Left ventricle myocardium inferior (tissue), 1 donor: ENCODE data around the gene PACSIN1. TPM values are rescaled to one million over a fixed set of nuclear protein-coding genes. Genes with fewer than 3 reads are reported as not detected.

ENCODE experiments used
- DNase-seq: peaks from one replicate; pipeline ENCODE4 v3.0.0-alpha.2; 2020
- H3K27ac ChIP-seq: fragments of 200-600 bp; replicated peaks from 2 replicates; pipeline ENCODE4 v1.8.0; 2021
- H3K27me3 ChIP-seq: fragments of 200-600 bp; 2 replicates; pipeline ENCODE4 v1.8.0; 2021; ENCODE audit warnings: low read depth
- H3K36me3 ChIP-seq: fragments of 200-600 bp; 2 replicates; pipeline ENCODE4 v1.8.0; 2021
- H3K4me1 ChIP-seq: fragments of 200-600 bp; 2 replicates; pipeline ENCODE4 v1.8.0; 2021
- H3K4me3 ChIP-seq: fragments of 200-600 bp; 2 replicates; pipeline ENCODE4 v1.8.0; 2021; ENCODE audit warnings: mild to moderate bottlenecking, moderate library complexity
- H3K9me3 ChIP-seq: fragments of 200-600 bp; replicated peaks from 2 replicates; pipeline ENCODE4 v1.8.0; 2021
- intact Hi-C: fragments of 100-400 bp; cut with micrococcal nuclease; formaldehyde crosslinking; loops from one replicate; pipeline ENCODE4 v1.11.0; 2022
- total RNA-seq: library from RNA; stranded (reverse); fragmentation: NEBNext Ultra II Directional; extraction: Animal tissue kit (Norgen Biotek cat#: 25700); gene quantifications from one replicate; pipeline ENCODE4 v1.2.1, GENCODE V29; 2021
- TF ChIP-seq, protein P1 (sequence below): fragments of 200-600 bp; IDR thresholded peaks from 2 replicates; pipeline ENCODE4 v1.8.0; 2021; ENCODE audit warnings: antibody characterized with exemption, mild to moderate bottlenecking, borderline replicate concordance
- donor health status: DM: no; HTN: yes; CAD: no; lungs with severe emphysema.

Gene PACSIN1
- total RNA-seq, 1 donor from 2014 or later, result 15.2 TPM

DNA sequence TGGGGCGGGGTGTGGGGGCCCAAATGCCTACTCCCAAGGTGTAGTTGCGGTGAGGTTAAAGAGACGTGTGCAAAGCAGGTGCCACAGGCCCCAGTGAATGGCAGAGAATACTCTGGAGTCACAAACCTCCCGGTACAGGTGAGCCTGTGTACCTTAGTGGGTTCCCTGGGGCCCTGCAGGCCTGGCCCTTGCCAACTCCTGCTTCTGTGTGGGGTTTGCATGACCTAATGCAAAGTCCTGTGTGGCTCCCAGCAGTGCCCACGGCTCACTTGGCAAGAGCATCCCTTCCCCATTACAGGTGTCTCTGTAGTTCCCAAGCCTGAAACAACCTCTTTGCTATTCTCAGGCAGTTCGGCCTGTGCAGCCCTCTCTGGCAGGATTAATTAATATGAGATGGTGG is 72.7 kb downstream of the PACSIN1 start:
- Histone ChIP-seq H3K27ac (no peak overlapping the region), H3K4me1 (no peaks in the 10 kb centered on the region), H3K36me3 (no peaks in the 10 kb centered on the region), H3K9me3 (no peaks in the 10 kb centered on the region), H3K4me3 (no peak overlapping the region), H3K27me3 (no peaks in the 10 kb centered on the region)
- DNase-seq, result no peak
- TF ChIP-seq, protein P1, sequence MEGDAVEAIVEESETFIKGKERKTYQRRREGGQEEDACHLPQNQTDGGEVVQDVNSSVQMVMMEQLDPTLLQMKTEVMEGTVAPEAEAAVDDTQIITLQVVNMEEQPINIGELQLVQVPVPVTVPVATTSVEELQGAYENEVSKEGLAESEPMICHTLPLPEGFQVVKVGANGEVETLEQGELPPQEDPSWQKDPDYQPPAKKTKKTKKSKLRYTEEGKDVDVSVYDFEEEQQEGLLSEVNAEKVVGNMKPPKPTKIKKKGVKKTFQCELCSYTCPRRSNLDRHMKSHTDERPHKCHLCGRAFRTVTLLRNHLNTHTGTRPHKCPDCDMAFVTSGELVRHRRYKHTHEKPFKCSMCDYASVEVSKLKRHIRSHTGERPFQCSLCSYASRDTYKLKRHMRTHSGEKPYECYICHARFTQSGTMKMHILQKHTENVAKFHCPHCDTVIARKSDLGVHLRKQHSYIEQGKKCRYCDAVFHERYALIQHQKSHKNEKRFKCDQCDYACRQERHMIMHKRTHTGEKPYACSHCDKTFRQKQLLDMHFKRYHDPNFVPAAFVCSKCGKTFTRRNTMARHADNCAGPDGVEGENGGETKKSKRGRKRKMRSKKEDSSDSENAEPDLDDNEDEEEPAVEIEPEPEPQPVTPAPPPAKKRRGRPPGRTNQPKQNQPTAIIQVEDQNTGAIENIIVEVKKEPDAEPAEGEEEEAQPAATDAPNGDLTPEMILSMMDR, result no peak
- intact Hi-C loops, result no loop called here

DNA sequence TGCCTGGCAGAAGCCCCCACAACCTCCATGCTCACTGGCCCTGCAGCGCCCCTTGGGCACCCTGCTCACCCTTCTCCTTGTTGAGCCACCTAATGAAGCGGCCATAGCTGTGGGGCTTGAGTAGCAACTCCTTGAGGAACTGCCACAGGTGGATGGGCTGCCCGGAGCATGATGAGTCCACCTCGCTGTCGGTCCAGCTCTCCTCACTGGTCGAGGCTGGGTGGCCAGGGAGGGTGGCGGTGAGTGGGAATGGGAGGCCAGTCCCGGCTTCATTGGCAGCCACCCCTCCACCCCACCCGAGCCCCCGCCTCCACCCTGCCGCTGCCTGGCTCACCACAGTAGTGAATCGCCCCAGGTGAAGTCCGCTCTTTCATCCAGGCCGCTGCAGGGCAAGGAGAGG is 73.3 kb downstream of the PACSIN1 start:
- no peaks in the 10 kb centered on the region for H3K36me3 ChIP-seq
- H3K27ac ChIP-seq, result no peak overlapping the region
- no peaks in the 10 kb centered on the region for H3K9me3 ChIP-seq
- TF ChIP-seq, protein P1, result no peak
- no peak overlapping the region for H3K4me3 ChIP-seq
- H3K27me3 ChIP-seq, result no peaks in the 10 kb centered on the region
- no peak for DNase-seq
- intact Hi-C loops, result no loop called here
- H3K4me1 ChIP-seq, result no peaks in the 10 kb centered on the region

DNA sequence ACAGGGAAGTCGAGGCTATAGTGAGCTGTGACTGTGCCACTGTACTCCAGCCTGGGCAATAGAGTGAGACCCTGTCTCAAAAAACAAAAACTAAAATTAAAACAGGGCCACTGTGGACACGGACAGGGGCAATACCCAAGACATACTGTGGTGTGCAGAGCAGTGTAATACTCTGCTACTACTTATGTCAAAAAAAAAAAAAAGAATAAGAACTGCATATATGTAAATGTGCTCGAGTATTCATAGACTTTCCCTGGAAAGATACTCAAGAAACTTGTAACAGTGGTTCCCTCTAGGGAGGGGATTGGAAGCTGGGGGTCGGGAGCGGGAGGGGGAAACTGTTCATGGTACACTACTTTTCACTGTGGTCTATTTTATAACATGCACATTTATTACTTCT is 74.3 kb downstream of the PACSIN1 start:
- Histone ChIP-seq H3K9me3 (no peaks in the 10 kb centered on the region), H3K27ac (no peak overlapping the region), H3K4me3 (no peak overlapping the region), H3K27me3 (no peaks in the 10 kb centered on the region), H3K36me3 (no peaks in the 10 kb centered on the region), H3K4me1 (peaks cover 1% of the 10 kb centered on the region)
- DNase-seq, result no peak
- TF ChIP-seq, protein P1, result no peak
- intact Hi-C loops, result no loop called here

DNA sequence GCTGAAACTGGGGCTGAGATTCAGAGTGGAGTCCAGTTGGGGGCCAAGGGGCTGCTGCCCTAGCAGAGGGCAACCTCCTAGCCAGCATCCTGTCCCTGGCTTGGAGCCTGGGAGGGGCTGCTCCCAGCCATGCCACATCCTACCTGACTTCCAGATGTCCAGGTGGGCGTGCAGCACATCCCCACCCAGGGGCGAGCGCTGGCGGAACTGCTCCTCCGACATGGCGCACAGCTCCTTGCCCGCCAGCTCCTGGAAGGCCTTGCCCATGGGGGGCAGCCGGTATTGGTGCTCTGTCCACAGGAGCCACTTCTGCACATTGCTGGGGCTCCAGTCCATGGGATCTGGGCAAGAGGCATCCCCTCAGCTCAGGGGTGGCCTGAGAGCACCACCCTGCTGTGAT is 75.0 kb downstream of the PACSIN1 start:
- Histone ChIP-seq H3K4me3 (no peak overlapping the region), H3K27ac (no peak overlapping the region), H3K4me1 (peaks cover 7% of the 10 kb centered on the region), H3K27me3 (no peaks in the 10 kb centered on the region), H3K9me3 (no peaks in the 10 kb centered on the region), H3K36me3 (no peaks in the 10 kb centered on the region)
- no peak for DNase-seq
- intact Hi-C loops, result no loop called here
- TF ChIP-seq, protein P1, result no peak

DNA sequence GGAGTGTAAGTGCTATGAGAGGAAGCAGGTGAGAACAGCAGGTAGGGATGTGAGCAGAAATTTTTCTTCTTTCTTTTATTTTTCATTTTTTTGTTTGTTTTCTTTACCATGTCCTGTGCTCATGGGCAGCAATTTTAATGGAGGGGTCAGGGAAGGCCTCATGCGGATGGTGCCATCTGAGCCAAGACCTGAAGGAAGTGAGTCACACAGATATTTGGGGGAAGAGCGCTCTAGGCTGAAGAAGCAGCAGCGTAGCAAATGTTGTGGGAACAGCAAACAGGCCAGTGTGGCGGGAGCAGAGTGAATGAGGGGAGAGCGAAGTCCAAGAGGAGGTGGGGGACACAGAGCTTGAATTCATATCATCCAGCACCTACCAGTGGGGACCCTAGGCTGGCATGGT is 77.5 kb downstream of the PACSIN1 start:
- Histone ChIP-seq H3K27ac (no peak overlapping the region), H3K27me3 (no peaks in the 10 kb centered on the region), H3K9me3 (no peaks in the 10 kb centered on the region), H3K4me3 (no peak overlapping the region), H3K4me1 (peaks cover 22% of the 10 kb centered on the region), H3K36me3 (no peaks in the 10 kb centered on the region)
- intact Hi-C loops, result no loop called here
- TF ChIP-seq, protein P1, result no peak
- DNase-seq, result no peak
